ENCODE data around the gene PSENEN.

PSENEN gene

DNA sequence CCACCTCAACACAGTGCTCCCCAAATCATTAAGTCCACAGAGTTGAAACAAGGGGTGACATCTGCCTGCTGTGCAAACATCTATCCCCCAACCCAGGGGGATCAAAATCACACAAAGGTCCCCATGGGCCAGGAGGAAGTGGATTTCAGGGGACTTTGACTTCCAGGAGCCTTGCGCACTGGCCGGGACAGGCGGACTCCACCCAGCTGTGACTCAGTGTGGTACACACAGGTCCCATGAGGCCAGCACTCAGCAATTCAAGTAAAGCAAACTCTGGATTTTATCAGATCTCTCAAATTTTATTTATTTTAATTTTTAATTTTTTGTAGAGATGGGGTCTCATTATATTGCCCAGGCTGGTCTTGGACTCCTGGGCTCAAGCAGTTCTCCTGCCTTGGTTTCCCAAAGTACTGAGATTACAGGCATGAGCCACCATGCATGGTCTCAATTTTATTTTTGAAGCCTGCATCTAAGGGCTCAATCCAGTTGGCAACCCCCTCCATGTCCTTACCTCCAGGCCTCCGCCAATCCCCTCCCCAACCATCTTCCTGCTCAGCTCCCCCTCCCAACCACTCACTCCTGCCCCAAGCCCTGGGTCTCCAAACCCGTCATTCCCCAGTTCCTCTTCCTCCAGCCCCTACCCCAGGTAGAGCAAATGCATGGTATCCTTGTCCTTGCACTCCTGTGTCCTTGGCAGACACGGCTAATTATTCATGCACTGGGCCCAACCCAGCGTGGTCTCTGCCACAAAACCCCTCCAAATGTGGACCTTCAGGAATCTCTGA, 48.1 kb downstream of the PSENEN start:
- TF ChIP-seq, protein P1, sequence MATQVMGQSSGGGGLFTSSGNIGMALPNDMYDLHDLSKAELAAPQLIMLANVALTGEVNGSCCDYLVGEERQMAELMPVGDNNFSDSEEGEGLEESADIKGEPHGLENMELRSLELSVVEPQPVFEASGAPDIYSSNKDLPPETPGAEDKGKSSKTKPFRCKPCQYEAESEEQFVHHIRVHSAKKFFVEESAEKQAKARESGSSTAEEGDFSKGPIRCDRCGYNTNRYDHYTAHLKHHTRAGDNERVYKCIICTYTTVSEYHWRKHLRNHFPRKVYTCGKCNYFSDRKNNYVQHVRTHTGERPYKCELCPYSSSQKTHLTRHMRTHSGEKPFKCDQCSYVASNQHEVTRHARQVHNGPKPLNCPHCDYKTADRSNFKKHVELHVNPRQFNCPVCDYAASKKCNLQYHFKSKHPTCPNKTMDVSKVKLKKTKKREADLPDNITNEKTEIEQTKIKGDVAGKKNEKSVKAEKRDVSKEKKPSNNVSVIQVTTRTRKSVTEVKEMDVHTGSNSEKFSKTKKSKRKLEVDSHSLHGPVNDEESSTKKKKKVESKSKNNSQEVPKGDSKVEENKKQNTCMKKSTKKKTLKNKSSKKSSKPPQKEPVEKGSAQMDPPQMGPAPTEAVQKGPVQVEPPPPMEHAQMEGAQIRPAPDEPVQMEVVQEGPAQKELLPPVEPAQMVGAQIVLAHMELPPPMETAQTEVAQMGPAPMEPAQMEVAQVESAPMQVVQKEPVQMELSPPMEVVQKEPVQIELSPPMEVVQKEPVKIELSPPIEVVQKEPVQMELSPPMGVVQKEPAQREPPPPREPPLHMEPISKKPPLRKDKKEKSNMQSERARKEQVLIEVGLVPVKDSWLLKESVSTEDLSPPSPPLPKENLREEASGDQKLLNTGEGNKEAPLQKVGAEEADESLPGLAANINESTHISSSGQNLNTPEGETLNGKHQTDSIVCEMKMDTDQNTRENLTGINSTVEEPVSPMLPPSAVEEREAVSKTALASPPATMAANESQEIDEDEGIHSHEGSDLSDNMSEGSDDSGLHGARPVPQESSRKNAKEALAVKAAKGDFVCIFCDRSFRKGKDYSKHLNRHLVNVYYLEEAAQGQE (IDR thresholded peaks at IDR 0.05; ENCODE audit: insufficient read depth in 1 of 2, low read depth in 2 of 2, low read length in 2 of 2) = no peak
- no peak for TF ChIP-seq FOXP2 (optimal IDR thresholded peaks at IDR 0.05; ENCODE audit: borderline replicate concordance, extremely low read depth, extremely low read length, insufficient read depth)
- TF ChIP-seq TAF1 (IDR thresholded peaks at IDR 0.05; ENCODE audit: borderline replicate concordance, insufficient read depth, low read length) = no peak
- no peak for TF ChIP-seq SIN3A (IDR thresholded peaks at IDR 0.05; ENCODE audit: borderline replicate concordance, insufficient read depth, low read length)
- no peak for TF ChIP-seq POLR2AphosphoS5 (IDR thresholded peaks at IDR 0.05; ENCODE audit: low read depth, low read length)
